HCT116 (cell line): ENCODE measurements around the gene PSME4. TPM values are rescaled to one million over a fixed set of nuclear protein-coding genes. Genes with fewer than 3 reads are reported as not detected.

Experiments used
- ATAC-seq: fragments of 200-7000 bp; cut with Tn5 transposase; 2 replicates; pipeline ENCODE4 v1.9.1; 2020; ENCODE audit warnings: mild to moderate bottlenecking, moderate library complexity
- BruUV-seq: library from RNA; stranded (reverse); fragments of 400-500 nt; replicated peaks from 2 replicates; lab custom pipeline; 2021; lab: Mats Ljungman, UMichigan
- CTCF ChIA-PET: fragments of 300-600 bp; sonication (Branson Sonifier 250); formaldehyde crosslinking; loops from one replicate; lab custom pipeline; 2021; ENCODE audit warnings: antibody characterized with exemption; lab: Charles Lee
- POLR2A ChIA-PET: fragments of 300-600, 350-600 bp; sonication (Branson Sonifier 250); formaldehyde crosslinking; loops from one replicate; lab custom pipeline; 2021; ENCODE audit warnings: antibody characterized with exemption; lab: Charles Lee
- RAD21 ChIA-PET, 2 experiments: fragments of 300-600 bp; sonication (Branson Sonifier 250); formaldehyde crosslinking; loops; one replicate each; lab custom pipeline; 2023; ENCODE audit warnings: low total read pairs in 2 of 2; ENCODE audit not compliant: uncharacterized antibody in 2 of 2, unreplicated experiment in 2 of 2, low non-redundant PET in 1 of 2; lab: Charles Lee
- DNase-seq: peaks from one replicate; pipeline ENCODE4 v3.0.0-alpha.2; 2010; ENCODE audit warnings: low read depth, low spot score
- H2AFZ ChIP-seq: fragments of 200-600 bp; shearing (Covaris generic), sonication (generic); 2 replicates; pipeline ENCODE4 v1.6.1; 2017; ENCODE audit warnings: low read depth, mixed run types, mixed read lengths, antibody characterized with exemption, low read length; ENCODE audit not compliant: poor library complexity, severe bottlenecking
- H3K27ac ChIP-seq: 2 replicates; pipeline ENCODE4 v1.5.1; 2012; ENCODE audit warnings: low read depth, low read length
- H3K27me3 ChIP-seq: fragments of 200-600 bp; sonication (generic); 2 replicates; pipeline ENCODE4 v1.6.1; 2016; ENCODE audit warnings: mixed run types, low read length, mixed read lengths; ENCODE audit not compliant: insufficient read depth
- H3K36me3 ChIP-seq, 2 experiments: fragments of 200-500 bp in 1 of 2; fragments of 200-600 bp in 1 of 2; sonication (Bioruptor generic) in 1 of 2; sonication (generic) in 1 of 2; 2 replicates each; pipeline versions ENCODE4 v1.5.1 to v1.6.1; 2014 to 2016; ENCODE audit warnings: low read length in 2 of 2, inconsistent platforms in 1 of 2, mixed read lengths in 1 of 2, mixed run types in 1 of 2; ENCODE audit not compliant: insufficient read depth in 2 of 2, control insufficient read depth in 1 of 2
- H3K4me1 ChIP-seq, 2 experiments: fragments of 200-600 bp in 1 of 2; sonication (generic) in 1 of 2; 2 replicates each; pipeline versions ENCODE4 v1.5.1 to v1.6.1; 2012 to 2017; ENCODE audit warnings: low read length in 2 of 2, inconsistent platforms in 1 of 2, mild to moderate bottlenecking in 1 of 2, mixed read lengths in 1 of 2, mixed run types in 1 of 2, moderate library complexity in 1 of 2; ENCODE audit not compliant: insufficient read depth in 2 of 2, control insufficient read depth in 1 of 2
- H3K4me2 ChIP-seq: fragments of 200-600 bp; sonication (generic); 2 replicates; pipeline ENCODE4 v1.6.1; 2017; ENCODE audit warnings: mixed run types, low read length, mixed read lengths
- H3K4me3 ChIP-seq, 2 experiments: fragments of 200-600 bp in 1 of 2; sonication (generic) in 1 of 2; replicated peaks in 1 of 2; 2 replicates each; pipeline ENCODE4 v1.5.1; 2011 to 2016; ENCODE audit warnings: low read length in 2 of 2, control low read depth in 1 of 2, low read depth in 1 of 2, mild to moderate bottlenecking in 1 of 2, mixed read lengths in 1 of 2, mixed run types in 1 of 2
- H3K79me2 ChIP-seq: fragments of 200-600 bp; sonication (generic); 2 replicates; pipeline ENCODE4 v1.6.1; 2017; ENCODE audit warnings: mild to moderate bottlenecking, mixed run types, low read length, moderate library complexity, mixed read lengths; ENCODE audit not compliant: insufficient read depth
- H3K9ac ChIP-seq: fragments of 200-600 bp; sonication (generic); 2 replicates; pipeline ENCODE4 v1.6.1; 2016; ENCODE audit warnings: low read length, mixed read lengths
- H3K9me2 ChIP-seq: fragments of 200-600 bp; sonication (generic), shearing (Covaris generic); 2 replicates; pipeline ENCODE4 v1.6.1; 2017; ENCODE audit warnings: mixed run types, mild to moderate bottlenecking, moderate library complexity; ENCODE audit not compliant: insufficient read depth
- H3K9me3 ChIP-seq, 2 experiments: fragments of 200-500 bp in 1 of 2; fragments of 200-600 bp in 1 of 2; sonication (Bioruptor generic) in 1 of 2; sonication (generic) in 1 of 2; 2 replicates each; pipeline ENCODE4 v1.6.1; 2014 to 2017; ENCODE audit warnings: low read length in 2 of 2, mixed read lengths in 2 of 2, inconsistent platforms in 1 of 2, low read depth in 1 of 2, mild to moderate bottlenecking in 1 of 2, mixed run types in 1 of 2, moderate library complexity in 1 of 2; ENCODE audit not compliant: control insufficient read depth in 1 of 2, insufficient read depth in 1 of 2
- H4K20me1 ChIP-seq: fragments of 200-600 bp; sonication (generic), shearing (Covaris generic); 2 replicates; pipeline ENCODE4 v1.6.1; 2017; ENCODE audit warnings: mixed run types, mild to moderate bottlenecking, moderate library complexity; ENCODE audit not compliant: insufficient read depth
- ATF3 ChIP-seq: IDR thresholded peaks from 2 replicates; pipeline ENCODE4 v1.6.1; 2012
- CTCF ChIP-seq, 3 experiments: fragments of 200-600 bp in 1 of 3; sonication (generic) in 1 of 3; IDR thresholded peaks in 2 of 3; conservative IDR thresholded peaks in 1 of 3; 2 replicates each; pipeline ENCODE4 v1.5.1; 2012 to 2017; ENCODE audit warnings: low read depth in 2 of 3, low read length in 2 of 3, antibody characterized with exemption in 1 of 3, borderline replicate concordance in 1 of 3, control low read depth in 1 of 3, mild to moderate bottlenecking in 1 of 3, mixed read lengths in 1 of 3, mixed run types in 1 of 3, moderate library complexity in 1 of 3; ENCODE audit not compliant: insufficient read depth in 1 of 3
- EGR1 ChIP-seq: IDR thresholded peaks from 2 replicates; pipeline ENCODE4 v1.6.1; 2012; ENCODE audit warnings: low read depth
- EZH2 ChIP-seq: fragments of 200-600 bp; sonication (generic); IDR thresholded peaks from 2 replicates; pipeline ENCODE4 v1.6.1; 2017; ENCODE audit warnings: antibody characterized with exemption, mixed run types
- FOSL1 ChIP-seq: IDR thresholded peaks from 2 replicates; pipeline ENCODE4 v1.6.1; 2012; ENCODE audit warnings: low read depth
- JUND ChIP-seq: IDR thresholded peaks from 2 replicates; pipeline ENCODE4 v1.6.1; 2012
- MAX ChIP-seq: IDR thresholded peaks from 2 replicates; pipeline ENCODE4 v1.6.1; 2012
- POLR2A ChIP-seq: IDR thresholded peaks from 2 replicates; pipeline ENCODE4 v1.7.0; 2011; ENCODE audit warnings: borderline replicate concordance; ENCODE audit not compliant: insufficient read depth, insufficient read length; ENCODE audit errors: extremely low read depth
- RAD21 ChIP-seq: IDR thresholded peaks from 2 replicates; pipeline ENCODE4 v1.6.1; 2012; ENCODE audit warnings: low read depth, mild to moderate bottlenecking
- SIN3A ChIP-seq: IDR thresholded peaks from 2 replicates; pipeline ENCODE4 v1.6.1; 2012; ENCODE audit warnings: low read depth
- SP1 ChIP-seq: IDR thresholded peaks from 2 replicates; pipeline ENCODE4 v1.6.1; 2012; ENCODE audit warnings: low read depth
- SRF ChIP-seq: IDR thresholded peaks from 2 replicates; pipeline ENCODE4 v1.6.1; 2012; ENCODE audit warnings: low read depth
- TCF7L2 ChIP-seq: IDR thresholded peaks from 2 replicates; pipeline ENCODE4 v1.7.0; 2011; ENCODE audit warnings: borderline replicate concordance, inconsistent platforms; ENCODE audit not compliant: insufficient read depth, insufficient read length; ENCODE audit errors: extremely low read depth
- ZFX ChIP-seq: fragments of 450-650 bp; IDR thresholded peaks from 2 replicates; pipeline ENCODE4 v1.6.1; 2017
- intact Hi-C: fragments of 100-400 bp; cut with micrococcal nuclease; formaldehyde crosslinking; loops from 2 replicates; pipeline ENCODE4 v1.10.0; 2022
- total RNA-seq: library from RNA; stranded (reverse); gene quantifications from one replicate; pipeline ENCODE4 v1.2.1, GENCODE V29; 2021; ENCODE audit not compliant: unreplicated experiment

PSME4 gene
- total RNA-seq, 1 experiment from 2014 or later = 53.2 TPM

- no TSS peak for BruUV-seq
Measured at GRCh38 chr2:54000524-54000923, 29.7 kb upstream of the PSME4 start.

GRCh38 chr2:54000122-54000521, 29.3 kb upstream of the PSME4 start:
- TF ChIP-seq ZFX = no peak
- TF ChIP-seq FOSL1 = no peak
- TF ChIP-seq EZH2 = no peak
- no peak for TF ChIP-seq RAD21
- no peak for TF ChIP-seq SRF
- no peak for TF ChIP-seq ATF3
- no peak for TF ChIP-seq POLR2A
- no peak for TF ChIP-seq CTCF (IDR thresholded peaks at IDR 0.05 in 2 of 3, conservative IDR thresholded peaks at IDR 0.05 in 1 of 3; ENCODE audit: borderline replicate concordance in 1 of 3, insufficient read depth in 1 of 3, low read depth in 2 of 3, low read length in 2 of 3)
- TF ChIP-seq TCF7L2 = no peak
- no peak for TF ChIP-seq EGR1
- TF ChIP-seq MAX = no peak
- TF ChIP-seq JUND = no peak
- Histone ChIP-seq H3K79me2 (no peaks in the 10 kb centered on the region), H3K27ac (no peak overlapping the region), H3K4me1 (no peaks in the 10 kb centered on the region), H3K9me3 (no peaks in the 10 kb centered on the region), H2AFZ (no peak overlapping the region), H3K36me3 (no peaks in the 10 kb centered on the region), H3K9ac (no peak overlapping the region), H3K4me2 (no peak overlapping the region), H3K9me2 (no peaks in the 10 kb centered on the region), H3K27me3 (no peaks in the 10 kb centered on the region), H4K20me1 (no peaks in the 10 kb centered on the region), H3K4me3 (no peak overlapping the region)
- POLR2A ChIA-PET = no interaction called here
- RAD21 ChIA-PET = no interaction called here
- BruUV-seq = no TSS peak
- no peak for ATAC-seq
- DNase-seq = no peak
- CTCF ChIA-PET = interaction anchor here (0.6 kb wide), 1 partner anchor 33 kb away, joined by 3 read pairs; no protein-coding TSS in a partner anchor
- intact Hi-C loops = no loop called here

More at GRCh38 chr2:54000524-54000923, 29.7 kb upstream of the PSME4 start:
- Histone ChIP-seq H3K4me3 (no peak overlapping the region), H3K9ac (no peak overlapping the region), H3K79me2 (no peaks in the 10 kb centered on the region), H3K4me2 (no peak overlapping the region), H3K9me3 (no peaks in the 10 kb centered on the region), H2AFZ (no peak overlapping the region), H3K27ac (no peak overlapping the region), H3K4me1 (no peaks in the 10 kb centered on the region), H3K9me2 (no peaks in the 10 kb centered on the region), H3K27me3 (no peaks in the 10 kb centered on the region), H4K20me1 (no peaks in the 10 kb centered on the region), H3K36me3 (no peaks in the 10 kb centered on the region)
- POLR2A ChIA-PET = no interaction called here
- CTCF ChIA-PET = interaction anchor here (0.6 kb wide), 1 partner anchor 32 kb away, joined by 3 read pairs; no protein-coding TSS in a partner anchor
- DNase-seq (no peak), ATAC-seq (no peak)
- RAD21 ChIA-PET = no interaction called here
- no peak for TF ChIP-seq SP1
- TF ChIP-seq EGR1 = no peak
- TF ChIP-seq MAX = no peak
- TF ChIP-seq EZH2 = no peak
- TF ChIP-seq POLR2A = no peak
- TF ChIP-seq SIN3A = no peak
- TF ChIP-seq JUND = no peak
- intact Hi-C loops = no loop called here
